ENCODE measurements around the gene RBMS1. TPM values are rescaled to one million over a fixed set of nuclear protein-coding genes. Genes with fewer than 3 reads are reported as not detected.

RBMS1 gene
- total and polyA plus RNA-seq, 2 experiments from 2014 or later, result 55.5 to 94.8 TPM

- Histone ChIP-seq H3K27ac (ENCODE audit: low read depth) (no peak overlapping the region), H3K4me1 (ENCODE audit: insufficient read depth) (no peaks in the 10 kb centered on the region; the same call in none of the 2 replicates), H4K20me1 (replicated peaks; ENCODE audit: insufficient read depth) (no peaks in the 10 kb centered on the region), H3K79me2 (replicated peaks; ENCODE audit: insufficient read depth) (no peaks in the 10 kb centered on the region), H3K4me2 (no peak overlapping the region), H2AFZ (no peak overlapping the region), H3K27me3 (ENCODE audit: insufficient read depth) (no peaks in the 10 kb centered on the region), H3K36me3 (ENCODE audit: insufficient read depth) (no peaks in the 10 kb centered on the region), H3K4me3 (no peak overlapping the region), H3K9me2 (ENCODE audit: insufficient read depth) (peaks cover 4% of the 10 kb centered on the region; the same call in 1 of the 2 replicates), H3F3A (replicated peaks; ENCODE audit: low read depth) (no peaks in the 10 kb centered on the region)
- DNase-seq (ENCODE audit: low spot score) (no peak), ATAC-seq (no peak)
- Mint-ChIP-seq H3K36me3 (ENCODE audit: low read depth) (no peaks in the 10 kb centered on the region), H3K4me1 (peaks cover 6% of the 10 kb centered on the region; the same call in 2 of the 3 replicates), H3K27me3 (ENCODE audit: insufficient read depth, low read depth, poor library complexity) (peaks cover 2% of the 10 kb centered on the region), H3K4me3 (no peak overlapping the region), H3K9me3 (no peaks in the 10 kb centered on the region), H3K27ac (no peak overlapping the region)
- TF ChIP-seq NANOG (IDR thresholded peaks at IDR 0.05; ENCODE audit: borderline replicate concordance) (no peak), ZNF462 (CRISPR knock-in tag; IDR thresholded peaks at IDR 0.05) (no peak)
Measured at GRCh38 chr2:160501370-160501769, 7.8 kb upstream of the RBMS1 start.

- H3K27ac ChIP-seq (ENCODE audit: low read depth), result no peak overlapping the region
- DNase-seq (ENCODE audit: low spot score), result no peak
- Mint-ChIP-seq H3K36me3 (ENCODE audit: low read depth) (no peaks in the 10 kb centered on the region), H3K27ac (no peak overlapping the region), H3K27me3 (ENCODE audit: insufficient read depth, low read depth, poor library complexity) (peaks cover 2% of the 10 kb centered on the region), H3K4me3 (no peak overlapping the region), H3K9me3 (no peaks in the 10 kb centered on the region), H3K4me1 (peaks cover 14% of the 10 kb centered on the region)
- TF ChIP-seq CREB1 (CRISPR knock-in tag; IDR thresholded peaks at IDR 0.05; ENCODE audit: low read depth) (no peak), STAT1 (IDR thresholded peaks at IDR 0.05; ENCODE audit: unreplicated experiment) (no peak)
- no peaks in the 10 kb centered on the region for H3K79me2 ChIP-seq (replicated peaks; ENCODE audit: insufficient read depth)
- no peaks in the 10 kb centered on the region for H3F3A ChIP-seq (replicated peaks; ENCODE audit: low read depth)
- no peak overlapping the region for H2AFZ ChIP-seq
- H4K20me1 ChIP-seq (replicated peaks; ENCODE audit: insufficient read depth), result no peaks in the 10 kb centered on the region
- peaks cover 4% of the 10 kb centered on the region; the same call in 1 of the 2 replicates for H3K9me2 ChIP-seq (ENCODE audit: insufficient read depth)
- H3K36me3 ChIP-seq (ENCODE audit: insufficient read depth), result no peaks in the 10 kb centered on the region
- no peak overlapping the region for H3K4me2 ChIP-seq
- H3K4me3 ChIP-seq, result no peak overlapping the region
- H3K4me1 ChIP-seq (ENCODE audit: insufficient read depth), result peaks cover 2% of the 10 kb centered on the region
- no peaks in the 10 kb centered on the region for H3K27me3 ChIP-seq (ENCODE audit: insufficient read depth)
- no peak for ATAC-seq
Measured at GRCh38 chr2:160499865-160500264, 6.3 kb upstream of the RBMS1 start.

Measured in GM23338 (cell line).